ENCODE data around the gene PIP4K2C. TPM values are rescaled to one million over a fixed set of nuclear protein-coding genes. Genes with fewer than 3 reads are reported as not detected.

The PIP4K2C gene
- total RNA-seq: 10 to 100 TPM; 28.9 to 32.2 TPM
- 36.9 to 43.9 reads per million in 2 donors for total RNA-seq

DNA sequence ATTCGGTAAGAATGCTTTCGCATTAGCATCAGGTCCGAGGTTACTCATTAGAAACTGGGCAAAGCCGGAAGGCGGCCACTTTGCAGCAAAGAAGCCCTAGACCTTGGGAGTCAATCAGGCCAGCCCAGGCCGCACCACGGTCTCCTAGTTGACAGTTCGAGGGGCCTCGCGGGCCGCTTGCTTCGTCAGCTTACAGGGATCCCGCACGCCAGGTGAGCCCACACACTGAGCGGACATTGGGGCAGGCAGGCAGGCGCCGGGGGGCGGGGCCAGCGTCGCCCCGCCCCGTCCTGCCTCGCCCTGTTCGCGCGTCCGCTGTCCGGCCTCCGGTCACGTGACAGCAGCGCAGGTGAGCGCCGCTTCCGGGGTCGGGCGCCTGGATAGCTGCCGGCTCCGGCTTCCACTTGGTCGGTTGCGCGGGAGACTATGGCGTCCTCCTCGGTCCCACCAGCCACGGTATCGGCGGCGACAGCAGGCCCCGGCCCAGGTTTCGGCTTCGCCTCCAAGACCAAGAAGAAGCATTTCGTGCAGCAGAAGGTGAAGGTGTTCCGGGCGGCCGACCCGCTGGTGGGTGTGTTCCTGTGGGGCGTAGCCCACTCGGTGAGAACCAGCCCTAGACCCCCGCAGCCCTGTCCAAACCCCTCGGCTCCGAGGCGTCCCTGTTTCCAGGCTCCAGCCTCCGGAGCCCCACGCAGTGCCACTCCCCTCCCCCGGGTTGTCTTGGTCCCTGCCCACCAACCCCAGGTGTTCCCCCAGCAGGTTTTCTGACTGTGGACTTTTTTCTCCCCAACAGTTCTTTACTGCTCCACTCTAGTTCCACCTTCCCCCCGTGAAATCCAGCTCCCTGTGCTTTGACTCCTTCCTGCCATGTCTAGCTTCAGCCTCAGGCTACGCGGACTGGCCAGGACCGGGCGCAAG, at the start of gene PIP4K2C:
Gene PIP4K2C (plus strand): TSS at position 329 of the 918 bp plus-strand sequence. CDS start 98 bp downstream, at position 427.
- Mint-ChIP-seq H3K27ac (peak within 1 kb of the TSS; percentile 81), H3K36me3 (ENCODE audit: low read depth) (peaks cover 2% of the 10 kb centered on the region)
- DNase-seq: peak; percentile 52 to 84 (median 79)

DNA sequence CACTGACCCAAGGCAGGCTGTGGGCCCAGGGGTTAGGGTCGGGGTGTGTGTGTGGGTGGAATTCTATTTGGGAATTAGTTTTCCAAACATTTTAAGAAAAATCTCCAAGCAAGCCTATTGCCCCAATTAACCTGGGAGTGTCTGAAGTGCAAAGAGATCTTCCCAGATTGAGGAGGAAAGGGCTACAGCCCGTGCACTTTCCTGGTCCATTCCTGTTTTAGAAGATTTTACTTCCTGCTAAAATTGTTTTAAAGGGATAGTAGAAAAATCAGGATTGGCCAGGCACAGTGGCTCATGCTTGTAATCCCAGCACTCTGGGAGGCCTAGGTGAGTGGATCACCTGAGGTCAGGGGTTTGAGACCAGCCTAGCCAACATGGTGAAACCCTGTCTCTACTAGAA, 49.3 kb upstream of the PIP4K2C start:
- ATAC-seq (no peak), DNase-seq (no peak)
- H3K27me3 Mint-ChIP-seq: no peaks in the 10 kb centered on the region
- no peaks in the 10 kb centered on the region for H3K9me3 ChIP-seq (ENCODE audit: control insufficient read depth, low read length, poor library complexity, severe bottlenecking)
- H3K36me3 Mint-ChIP-seq (ENCODE audit: low read depth): no peaks in the 10 kb centered on the region
- no peak overlapping the region for H3K4me3 Mint-ChIP-seq
- no peak overlapping the region for H3K27ac Mint-ChIP-seq
- H3K4me1 Mint-ChIP-seq: peaks cover 28% of the 10 kb centered on the region

More for the DNA sequence above, at the start of gene PIP4K2C:
- Mint-ChIP-seq H3K4me1 (peaks cover 23% of the 10 kb centered on the region), H3K27me3 (no peaks in the 10 kb centered on the region), H3K4me3 (peak within 1 kb of the TSS; percentile 90)
- H3K9me3 ChIP-seq (ENCODE audit: control insufficient read depth, low read length, poor library complexity, severe bottlenecking): no peaks in the 10 kb centered on the region
- peak; percentile 93 for ATAC-seq

DNA sequence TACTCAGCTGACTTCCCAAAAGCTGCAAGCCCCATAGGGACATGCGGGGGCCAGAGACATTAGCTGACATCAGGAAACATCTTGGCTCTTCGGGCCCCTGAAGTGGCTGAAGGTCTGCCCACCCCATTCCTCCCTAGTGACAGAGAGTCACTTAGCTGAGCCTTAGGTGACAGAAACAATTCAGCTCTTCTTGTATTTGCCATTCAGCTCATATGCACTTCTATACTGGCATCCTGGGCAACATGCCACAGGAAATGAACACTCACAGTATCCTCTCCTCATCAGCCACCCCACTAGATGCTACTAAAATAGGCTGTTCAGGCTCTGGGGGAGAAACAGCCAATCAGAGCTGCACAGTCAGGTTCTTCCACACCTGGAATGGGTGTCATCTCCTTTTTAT, 47.4 kb upstream of the PIP4K2C start:
- Mint-ChIP-seq H3K27me3 (no peaks in the 10 kb centered on the region), H3K4me3 (no peak overlapping the region), H3K27ac (no peak overlapping the region), H3K4me1 (peaks cover 30% of the 10 kb centered on the region), H3K36me3 (ENCODE audit: low read depth) (no peaks in the 10 kb centered on the region)
- no peaks in the 10 kb centered on the region for H3K9me3 ChIP-seq (ENCODE audit: control insufficient read depth, low read length, poor library complexity, severe bottlenecking)
- DNase-seq: no peak
- no peak for ATAC-seq

DNA sequence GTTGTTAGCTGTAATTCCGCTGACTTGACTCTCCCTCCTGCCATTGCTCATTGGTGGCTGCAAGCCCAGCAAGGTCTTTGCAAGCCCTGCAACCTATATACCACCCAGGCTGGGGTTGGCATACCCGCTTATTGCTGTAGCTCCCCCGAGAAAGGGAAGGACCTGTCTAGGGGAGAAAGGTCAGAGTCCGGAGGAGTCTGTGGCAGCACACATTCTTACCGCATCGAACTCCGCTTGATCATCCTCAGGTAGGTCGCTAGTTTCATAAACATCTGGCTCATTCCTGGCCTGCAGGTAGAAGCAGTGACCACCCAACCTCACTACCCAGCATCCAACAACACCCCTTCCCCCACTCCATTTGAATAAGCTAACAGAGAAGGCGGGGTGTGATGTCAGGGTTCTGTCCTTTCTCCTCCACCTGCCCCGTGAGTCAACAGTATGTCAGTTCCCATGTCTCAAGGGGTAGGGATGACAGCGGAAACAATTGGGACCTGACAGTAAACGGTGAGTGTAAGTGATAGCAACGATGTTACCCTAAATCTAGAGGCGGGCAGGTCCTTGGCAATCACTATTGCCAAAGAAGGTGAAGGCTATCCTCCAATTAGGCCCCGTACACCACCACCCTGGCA, 45.1 kb upstream of the PIP4K2C start:
- H3K27ac Mint-ChIP-seq: peak overlapping the region; percentile 94
- ATAC-seq: no peak
- DNase-seq: no peak
- H3K36me3 Mint-ChIP-seq (ENCODE audit: low read depth): no peaks in the 10 kb centered on the region
- no peaks in the 10 kb centered on the region for H3K9me3 ChIP-seq (ENCODE audit: control insufficient read depth, low read length, poor library complexity, severe bottlenecking)
- H3K4me3 Mint-ChIP-seq: peak overlapping the region; percentile 97
- no peaks in the 10 kb centered on the region for H3K27me3 Mint-ChIP-seq
- H3K4me1 Mint-ChIP-seq: peaks cover 40% of the 10 kb centered on the region

DNA sequence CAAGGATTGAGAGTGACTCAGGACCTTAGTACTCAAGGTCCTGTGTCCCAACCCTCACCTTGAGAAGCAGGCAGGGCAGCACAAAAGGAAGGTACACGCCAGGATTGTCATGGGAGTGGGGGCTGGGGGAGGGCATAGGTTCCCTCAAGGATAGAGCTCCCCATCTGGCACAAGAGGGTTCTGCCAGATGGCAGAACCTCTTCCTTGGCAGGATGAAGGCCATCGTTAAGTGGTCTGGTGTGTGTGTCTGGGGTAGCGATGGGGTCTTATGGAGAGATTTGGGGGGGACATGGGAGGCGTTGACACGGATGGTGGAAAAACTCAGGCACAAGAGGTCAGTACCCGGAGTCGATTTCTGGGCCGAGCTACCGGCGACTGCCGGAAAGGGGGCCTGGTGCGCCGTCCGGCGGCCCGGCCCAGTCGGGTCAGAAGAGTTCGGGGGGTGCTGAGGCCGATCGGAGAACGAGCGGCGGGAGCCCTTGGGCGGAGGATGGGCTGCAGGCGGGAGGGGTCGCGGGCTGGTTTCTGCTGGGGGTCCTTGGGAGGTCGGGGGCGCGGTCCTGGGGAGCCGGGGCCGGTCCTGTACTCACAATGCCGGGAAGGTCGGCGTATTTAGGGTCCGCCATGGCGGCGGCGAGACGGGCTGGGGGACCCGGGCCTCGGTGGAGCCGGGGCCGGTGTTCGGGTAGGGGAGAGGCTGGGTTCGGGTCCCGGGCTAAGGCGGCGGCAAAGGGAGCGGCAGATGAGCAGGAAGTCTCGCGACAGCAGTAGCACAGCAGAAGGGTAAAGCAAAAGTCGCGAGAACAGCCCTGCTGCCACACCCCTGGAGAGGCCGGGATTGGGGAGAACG, 44.3 kb upstream of the PIP4K2C start, which contains the start of gene DCTN2:
Gene DCTN2 (minus strand): TSS at position 755 of the 850 bp plus-strand sequence. CDS start 129 bp downstream, at position 626.
- Mint-ChIP-seq H3K27me3 (no peaks in the 10 kb centered on the region), H3K27ac (peak within 1 kb of the TSS; percentile 94), H3K4me1 (peaks cover 40% of the 10 kb centered on the region), H3K4me3 (peak within 1 kb of the TSS; percentile 97), H3K36me3 (ENCODE audit: low read depth) (no peaks in the 10 kb centered on the region)
- ATAC-seq (peak; percentile 98), DNase-seq (peak; percentile 77 to 86 (median 82))
- no peaks in the 10 kb centered on the region for H3K9me3 ChIP-seq (ENCODE audit: control insufficient read depth, low read length, poor library complexity, severe bottlenecking)

DNA sequence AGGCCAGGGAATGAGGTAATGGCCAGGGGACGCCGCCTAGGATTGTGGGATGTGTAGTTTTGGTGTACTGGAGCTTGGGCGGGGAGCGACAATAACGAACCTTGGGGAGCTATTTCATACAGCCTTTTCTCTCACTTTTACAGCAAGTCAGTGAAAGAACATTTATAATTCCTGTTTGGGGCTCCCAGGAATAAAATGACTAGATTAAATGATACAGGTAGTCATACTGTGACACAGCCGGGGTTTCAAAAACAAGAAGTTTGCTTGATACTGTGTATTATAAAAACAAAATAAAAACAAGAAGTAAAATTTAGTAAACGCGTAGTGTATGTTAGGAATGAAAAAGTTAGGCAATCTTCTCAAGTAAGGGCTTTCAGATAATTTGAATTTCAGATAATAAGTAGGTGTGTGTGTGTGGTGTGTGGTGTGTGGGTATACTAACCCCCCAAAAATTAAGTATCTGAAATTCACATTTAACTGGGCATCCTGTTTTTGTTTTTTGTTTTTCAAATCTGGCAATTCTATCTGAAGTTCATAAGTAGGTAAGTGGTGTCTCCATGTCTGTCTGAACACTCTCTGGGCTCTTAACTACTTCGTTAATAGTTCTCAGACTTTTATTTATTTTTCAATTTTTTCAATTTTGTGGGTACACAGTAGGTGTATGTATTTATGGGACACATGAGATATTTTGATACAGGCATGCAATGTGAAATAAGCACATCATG, 43.5 kb upstream of the PIP4K2C start:
- Mint-ChIP-seq H3K4me1 (peaks cover 40% of the 10 kb centered on the region), H3K4me3 (peak overlapping the region; percentile 97), H3K27me3 (no peaks in the 10 kb centered on the region), H3K36me3 (ENCODE audit: low read depth) (no peaks in the 10 kb centered on the region), H3K27ac (peak overlapping the region; percentile 94)
- H3K9me3 ChIP-seq (ENCODE audit: control insufficient read depth, low read length, poor library complexity, severe bottlenecking): no peaks in the 10 kb centered on the region
- ATAC-seq: no peak
- no peak for DNase-seq

DNA sequence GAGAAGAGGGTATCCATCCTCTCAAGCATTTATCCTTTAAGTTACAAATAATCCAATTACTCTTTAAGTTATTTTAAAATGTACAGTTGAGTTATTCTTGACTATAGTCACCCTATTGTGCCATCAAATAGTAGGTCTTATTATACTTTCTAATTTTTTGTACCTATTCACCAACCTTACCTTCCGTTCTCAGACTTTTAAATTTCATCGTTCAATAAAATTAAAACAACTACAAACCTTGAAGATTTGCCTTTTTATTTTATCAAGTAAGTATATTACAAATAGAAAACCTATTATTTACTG, 43.0 kb upstream of the PIP4K2C start:
- H3K4me1 Mint-ChIP-seq: peaks cover 40% of the 10 kb centered on the region
- no peaks in the 10 kb centered on the region for H3K27me3 Mint-ChIP-seq
- DNase-seq (no peak), ATAC-seq (no peak)
- H3K36me3 Mint-ChIP-seq (ENCODE audit: low read depth): no peaks in the 10 kb centered on the region
- peak overlapping the region; percentile 97 for H3K4me3 Mint-ChIP-seq
- H3K9me3 ChIP-seq (ENCODE audit: control insufficient read depth, low read length, poor library complexity, severe bottlenecking): no peaks in the 10 kb centered on the region
- no peak overlapping the region for H3K27ac Mint-ChIP-seq

DNA sequence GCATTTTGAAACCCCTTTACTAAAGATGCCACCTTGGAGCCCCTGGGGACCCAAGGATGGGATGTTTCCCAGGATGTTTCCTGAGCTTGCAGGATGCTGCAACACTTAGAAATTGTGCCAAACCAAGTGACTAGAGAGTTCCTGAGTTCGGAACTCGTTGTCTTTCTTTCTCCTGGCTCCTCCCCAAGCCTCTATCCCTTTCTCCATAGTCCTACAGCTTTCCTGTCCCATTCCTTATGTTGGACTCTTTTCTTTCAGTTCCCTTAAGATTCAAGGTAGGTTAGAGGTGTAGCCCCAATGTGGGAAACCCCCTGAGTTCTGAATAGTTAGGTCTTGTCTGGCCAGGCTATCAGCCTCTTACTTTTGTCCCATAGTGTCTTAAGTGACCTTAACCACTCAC, 42.5 kb upstream of the PIP4K2C start:
- ATAC-seq: no peak
- peaks cover 4% of the 10 kb centered on the region for H3K27me3 Mint-ChIP-seq
- peaks cover 40% of the 10 kb centered on the region for H3K4me1 Mint-ChIP-seq
- no peaks in the 10 kb centered on the region for H3K36me3 Mint-ChIP-seq (ENCODE audit: low read depth)
- peak overlapping the region; percentile 1 for H3K4me3 Mint-ChIP-seq
- H3K9me3 ChIP-seq (ENCODE audit: control insufficient read depth, low read length, poor library complexity, severe bottlenecking): no peaks in the 10 kb centered on the region
- H3K27ac Mint-ChIP-seq: no peak overlapping the region
- DNase-seq: no peak

DNA sequence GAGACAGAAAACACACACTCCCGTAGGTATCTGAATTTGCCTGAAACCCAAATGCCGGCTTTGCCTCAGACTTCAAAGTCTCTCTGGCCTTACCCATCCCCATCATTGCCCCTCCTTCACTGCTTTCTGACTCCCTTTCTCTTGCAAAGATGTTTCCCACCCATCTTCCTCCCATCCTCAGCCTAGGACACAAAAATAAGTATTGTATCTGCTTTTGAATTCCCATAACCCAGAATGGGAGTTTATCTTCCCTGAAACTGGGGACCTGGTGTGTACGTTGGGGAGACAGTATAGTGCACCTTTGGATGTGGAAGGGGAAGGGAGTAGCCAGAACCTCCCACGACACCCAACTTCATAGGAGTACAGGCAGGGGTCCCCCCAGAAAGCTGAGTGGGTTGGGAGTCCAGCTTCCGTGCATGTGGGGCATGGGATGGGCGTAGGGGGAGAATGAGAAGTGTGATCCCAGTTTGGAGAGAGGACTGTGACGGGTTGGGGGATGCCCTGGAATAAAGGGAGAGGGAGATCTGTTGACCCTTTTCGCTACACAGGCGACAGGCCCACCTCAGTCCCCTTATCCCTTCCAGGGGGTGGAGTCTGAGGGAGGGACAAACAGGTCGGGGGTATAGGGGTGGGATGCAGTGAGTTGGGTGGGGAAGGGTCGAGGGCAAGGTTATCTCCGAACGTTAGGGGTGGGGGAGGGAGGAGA, 41.6 kb upstream of the PIP4K2C start:
- Mint-ChIP-seq H3K36me3 (ENCODE audit: low read depth) (no peaks in the 10 kb centered on the region), H3K27ac (no peak overlapping the region), H3K27me3 (peaks cover 12% of the 10 kb centered on the region), H3K4me3 (peak overlapping the region; percentile 89), H3K4me1 (peaks cover 42% of the 10 kb centered on the region)
- no peak for DNase-seq
- no peak for ATAC-seq
- H3K9me3 ChIP-seq (ENCODE audit: control insufficient read depth, low read length, poor library complexity, severe bottlenecking): no peaks in the 10 kb centered on the region

DNA sequence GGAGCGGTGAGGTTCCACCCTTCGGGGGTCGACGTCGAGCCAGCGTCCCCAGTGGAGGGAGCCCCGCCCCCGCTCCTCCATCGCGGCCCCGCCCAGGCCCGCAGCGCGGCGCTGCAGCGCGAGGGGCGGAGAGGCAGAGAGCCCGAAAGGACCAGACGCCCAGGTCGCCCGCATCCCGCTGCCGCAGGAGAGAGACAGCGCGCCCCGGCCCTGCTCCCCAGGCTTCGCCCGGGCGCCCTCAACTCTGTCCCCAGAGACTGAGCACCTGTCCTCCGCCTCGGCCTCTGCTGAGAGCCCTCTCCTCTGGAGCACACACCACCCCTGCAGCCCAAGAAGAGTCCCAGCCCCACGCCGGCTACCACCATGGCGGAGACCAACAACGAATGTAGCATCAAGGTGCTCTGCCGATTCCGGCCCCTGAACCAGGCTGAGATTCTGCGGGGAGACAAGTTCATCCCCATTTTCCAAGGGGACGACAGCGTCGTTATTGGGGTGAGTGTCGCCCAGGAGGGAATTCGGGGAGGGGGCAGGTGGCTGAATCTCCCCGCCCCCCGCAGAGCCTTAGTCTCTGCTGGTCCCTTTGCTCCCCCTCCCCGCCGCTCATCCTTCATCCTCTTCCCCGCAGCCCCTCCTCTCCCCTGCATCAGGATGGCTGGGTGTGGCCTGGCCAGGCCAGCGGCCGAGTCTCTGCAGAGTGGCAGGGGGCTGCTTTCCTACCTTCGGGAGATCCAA, 40.9 kb upstream of the PIP4K2C start, which contains the start of gene KIF5A:
Gene KIF5A (plus strand): TSS at position 136 of the 732 bp plus-strand sequence. CDS start 228 bp downstream, at position 364.
- peaks cover 38% of the 10 kb centered on the region for H3K4me1 Mint-ChIP-seq
- no peaks in the 10 kb centered on the region for H3K9me3 ChIP-seq (ENCODE audit: control insufficient read depth, low read length, poor library complexity, severe bottlenecking)
- ATAC-seq: peak; percentile 49
- H3K36me3 Mint-ChIP-seq (ENCODE audit: low read depth): no peaks in the 10 kb centered on the region
- peak in 2 of 3 donors; percentile 49 to 54 for DNase-seq
- peak within 1 kb of the TSS; percentile 47 for H3K27ac Mint-ChIP-seq
- peaks cover 15% of the 10 kb centered on the region for H3K27me3 Mint-ChIP-seq
- H3K4me3 Mint-ChIP-seq: peak within 1 kb of the TSS; percentile 89

DNA sequence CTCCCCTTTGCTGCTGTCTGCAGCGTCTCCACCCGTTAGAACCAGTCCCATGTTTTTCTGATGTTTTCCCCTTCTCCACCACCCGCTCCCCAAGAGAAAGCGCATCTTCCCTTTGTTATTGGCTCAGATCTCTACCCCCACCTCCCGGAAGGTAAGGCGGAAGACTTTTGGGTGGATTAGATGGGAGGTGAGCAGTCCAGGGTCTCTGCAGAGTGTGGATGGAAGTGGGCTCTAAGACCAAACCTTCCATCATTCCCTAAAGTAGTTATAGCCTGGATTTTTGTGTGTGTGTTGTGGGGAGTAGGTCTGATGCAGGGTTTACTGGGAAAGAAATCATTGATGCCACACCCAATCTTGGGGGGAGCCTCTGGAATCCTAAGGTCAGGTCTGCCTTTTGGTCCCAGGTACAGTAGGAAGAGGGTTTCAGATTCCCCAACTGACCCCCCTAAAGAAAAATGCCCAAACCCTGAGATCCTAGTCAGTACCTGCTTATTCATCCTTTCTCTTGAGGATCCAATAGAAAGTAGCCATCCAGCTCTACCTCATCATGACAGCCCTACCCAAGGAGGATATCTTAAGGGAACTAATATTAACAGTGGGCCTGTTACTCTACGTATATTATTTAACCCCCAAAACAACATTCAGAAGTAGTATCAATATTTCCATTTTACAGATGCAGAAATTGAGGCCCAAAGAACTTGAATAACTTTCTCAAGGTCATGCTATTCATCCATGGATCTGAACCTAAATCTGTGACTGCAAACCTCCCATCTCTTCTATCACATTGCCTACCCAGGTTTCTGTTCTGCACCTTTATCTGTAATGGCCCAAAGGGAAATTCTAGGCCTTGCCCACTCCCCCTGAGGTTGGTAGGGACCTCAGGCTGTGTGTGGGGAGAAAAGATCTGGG, 40.1 kb upstream of the PIP4K2C start:
- no peaks in the 10 kb centered on the region for H3K9me3 ChIP-seq (ENCODE audit: control insufficient read depth, low read length, poor library complexity, severe bottlenecking)
- peak overlapping the region; percentile 83 for H3K4me3 Mint-ChIP-seq
- peaks cover 31% of the 10 kb centered on the region for H3K4me1 Mint-ChIP-seq
- peaks cover 15% of the 10 kb centered on the region for H3K27me3 Mint-ChIP-seq
- peak overlapping the region; percentile 47 for H3K27ac Mint-ChIP-seq
- ATAC-seq: no peak
- H3K36me3 Mint-ChIP-seq (ENCODE audit: low read depth): no peaks in the 10 kb centered on the region
- no peak for DNase-seq

Measured in T-helper 17 cell (primary cell).